T-cell (primary cell): ENCODE results near the gene NQO1. TPM values are rescaled to one million over a fixed set of nuclear protein-coding genes. Genes with fewer than 3 reads are reported as not detected.
"Not testable (repeated sequence)": the region's sequence is repeated elsewhere in the genome, so short reads cannot be mapped to it uniquely, and the experiment has no call there.

Experiments
- ATAC-seq, 4 experiments: fragments of 200-7000 bp in 3 of 4; fragments of 150-1000 bp in 1 of 4; cut with Tn5 transposase; replicated peaks in 1 of 4; 1 replicate in 3 of 4; 2 replicates in 1 of 4; pipeline ENCODE4 v1.10.0; 2021; ENCODE audit warnings: moderate library complexity in 3 of 4, mild to moderate bottlenecking in 2 of 4, moderate number of reproducible peaks in 1 of 4
- CTCF ChIA-PET, 2 donors: fragments of 300-600 bp; sonication (Branson Sonifier 250); formaldehyde crosslinking; loops; one replicate each; lab custom pipeline; 2022; ENCODE audit warnings: antibody characterized with exemption in 2 of 2; lab: Charles Lee
- POLR2A ChIA-PET, 2 donors: fragments of 300-600 bp; sonication (Branson Sonifier 250); formaldehyde crosslinking; loops; one replicate each; lab custom pipeline; 2022; ENCODE audit warnings: antibody characterized with exemption in 2 of 2; lab: Charles Lee
- DNase-seq, 35 experiments: peaks; one replicate each; pipeline versions ENCODE4 v3.0.0 to v3.0.0-alpha.2; 2013 to 2023
- H3K27ac ChIP-seq: one replicate; pipeline ENCODE4 v1.5.1; 2013; ENCODE audit warnings: low read length
- H3K27me3 ChIP-seq, 2 experiments: replicated peaks in 1 of 2; 1 replicate in 1 of 2; 2 replicates in 1 of 2; pipeline versions ENCODE4 v1.6.1 to v1.7.0; 2013; ENCODE audit warnings: low read length in 1 of 2, mixed read lengths in 1 of 2; ENCODE audit not compliant: control insufficient read depth in 2 of 2, insufficient read depth in 2 of 2; ENCODE audit errors: extremely low read depth in 1 of 2
- H3K36me3 ChIP-seq, 2 donors: 1 replicate in 1 of 2; 2 replicates in 1 of 2; pipeline versions ENCODE4 v1.6.1 to v1.7.0; 2013; ENCODE audit warnings: low read length in 1 of 2; ENCODE audit not compliant: control insufficient read depth in 2 of 2, insufficient read depth in 1 of 2; ENCODE audit errors: extremely low read depth in 1 of 2
- H3K4me1 ChIP-seq, 2 experiments: 1 replicate in 1 of 2; 2 replicates in 1 of 2; pipeline versions ENCODE4 v1.6.1 to v1.7.0; 2013; ENCODE audit warnings: low read length in 2 of 2, mixed read lengths in 1 of 2; ENCODE audit not compliant: insufficient read depth in 2 of 2, control insufficient read depth in 1 of 2; ENCODE audit errors: extremely low read depth in 1 of 2
- H3K4me3 ChIP-seq, 2 donors: 1 replicate in 1 of 2; 2 replicates in 1 of 2; pipeline versions ENCODE4 v1.5.1 to v1.7.0; 2013; ENCODE audit warnings: mild to moderate bottlenecking in 2 of 2, low read length in 1 of 2, moderate library complexity in 1 of 2; ENCODE audit not compliant: control insufficient read depth in 1 of 2; ENCODE audit errors: extremely low read depth in 1 of 2
- H3K9me3 ChIP-seq: 2 replicates; pipeline ENCODE4 v1.7.0; 2013
- H3K27ac Mint-ChIP-seq, 2 donors: one replicate each; pipeline ENCODE4 v1.8.0; 2020 to 2021; ENCODE audit warnings: mild to moderate bottlenecking in 2 of 2, mixed read lengths in 2 of 2
- H3K27me3 Mint-ChIP-seq, 2 donors: one replicate each; pipeline ENCODE4 v1.8.0; 2021 to 2022; ENCODE audit warnings: mixed read lengths in 2 of 2
- H3K36me3 Mint-ChIP-seq: one replicate; pipeline ENCODE4 v1.8.0; 2021; ENCODE audit warnings: mixed read lengths
- H3K4me1 Mint-ChIP-seq, 3 donors: one replicate each; pipeline ENCODE4 v1.8.0; 2020 to 2022; ENCODE audit warnings: mixed read lengths in 3 of 3, mild to moderate bottlenecking in 1 of 3
- H3K4me3 Mint-ChIP-seq, 3 donors: one replicate each; pipeline ENCODE4 v1.8.0; 2020 to 2022; ENCODE audit warnings: mild to moderate bottlenecking in 3 of 3, mixed read lengths in 3 of 3, moderate library complexity in 3 of 3
- H3K9me3 Mint-ChIP-seq, 3 donors: one replicate each; pipeline ENCODE4 v1.8.0; 2020 to 2022; ENCODE audit warnings: mixed read lengths in 3 of 3
- WGBS: methylation state at CpG from one replicate; pipeline ENCODE4 v1.1.5; 2013; ENCODE audit warnings: missing lambda C conversion rate; ENCODE audit not compliant: insufficient coverage; 5-methylcytosine and 5-hydroxymethylcytosine counted together
- total RNA-seq, 35 experiments: library from RNA in 6 of 35; stranded (reverse) in 6 of 35; fragments of 120-200 nt in 1 of 35; gene quantifications; one replicate each; pipeline versions ENCODE4 v1.2.1 to v1.2.4 and lab custom pipeline; 2013 to 2026

Gene NQO1
- total RNA-seq, 5 donors from 2014 or later (not counting 1 experiment from before 2014, with no cell fraction given) = 1.4 to 6.1 (median 4.1) TPM

GRCh38 chr16:69745232-69745612 lies 18.9 kb upstream of the NQO1 start:
- WGBS = 100% methylated on average over 3 of the region's 11 CpGs
- Mint-ChIP-seq H3K27me3 (no peaks in the 10 kb centered on the region), H3K27ac (no peak overlapping the region), H3K4me1 (peaks cover 0 to 5% (median 1%) of the 10 kb centered on the region in 3 donors), H3K9me3 (no peaks in the 10 kb centered on the region), H3K4me3 (no peak overlapping the region), H3K36me3 (peaks cover 60% of the 10 kb centered on the region)
- Histone ChIP-seq H3K27ac (no peak overlapping the region), H3K36me3 (peaks cover 35 to 90% of the 10 kb centered on the region in 2 donors), H3K27me3 (no peaks in the 10 kb centered on the region), H3K9me3 (no peaks in the 10 kb centered on the region), H3K4me3 (no peak overlapping the region), H3K4me1 (no peaks in the 10 kb centered on the region)
- ChIA-PET POLR2A (no interaction called here), CTCF (interaction anchor here in 1 of 2 donors (1.4 kb wide), 1 partner anchor 9 kb away, joined by 4 read pairs; the partner anchor contains the start of gene NOB1)
- DNase-seq = no peak
- ATAC-seq = no peak

GRCh38 chr16:69744363-69745231 lies 18.2 kb upstream of the NQO1 start:
- no peaks in the 10 kb centered on the region for H3K27me3 ChIP-seq
- H3K4me3 Mint-ChIP-seq = no peak overlapping the region
- ChIA-PET POLR2A (no interaction called here), CTCF (interaction anchor here in 1 of 2 donors (1.4 kb wide), 1 partner anchor 10 kb away, joined by 4 read pairs; the partner anchor contains the start of gene NOB1)
- H3K36me3 ChIP-seq = peaks cover 35 to 88% of the 10 kb centered on the region in 2 donors
- H3K27ac ChIP-seq = no peak overlapping the region
- DNase-seq (no peak), ATAC-seq (no peak)
- H3K4me3 ChIP-seq = no peak overlapping the region
- no peaks in the 10 kb centered on the region for H3K9me3 ChIP-seq
- H3K27me3 Mint-ChIP-seq = no peaks in the 10 kb centered on the region
- WGBS = 99% methylated on average over 29 of the region's 35 CpGs
- no peak overlapping the region for H3K27ac Mint-ChIP-seq
- no peaks in the 10 kb centered on the region for H3K9me3 Mint-ChIP-seq
- H3K4me1 ChIP-seq = no peaks in the 10 kb centered on the region
- H3K36me3 Mint-ChIP-seq = peaks cover 61% of the 10 kb centered on the region
- H3K4me1 Mint-ChIP-seq = peaks cover 0 to 5% (median 1%) of the 10 kb centered on the region in 3 donors

- peaks cover 0 to 5% (median 0%) of the 10 kb centered on the region in 3 donors for H3K4me1 Mint-ChIP-seq
- H3K27ac Mint-ChIP-seq = no peak overlapping the region
- no peaks in the 10 kb centered on the region for H3K27me3 Mint-ChIP-seq
- DNase-seq (no peak), ATAC-seq (no peak)
- H3K4me3 Mint-ChIP-seq = no peak overlapping the region
- no peaks in the 10 kb centered on the region for H3K4me1 ChIP-seq
- peaks cover 29 to 65% of the 10 kb centered on the region in 2 donors for H3K36me3 ChIP-seq
- WGBS = 96% methylated on average over 29 of the region's 41 CpGs
- H3K36me3 Mint-ChIP-seq = peaks cover 44% of the 10 kb centered on the region
- POLR2A ChIA-PET = no interaction called here
- no peaks in the 10 kb centered on the region for H3K9me3 ChIP-seq
- CTCF ChIA-PET = interaction anchor here in 1 of 2 donors (0.6 kb wide), 1 partner anchor 1886 kb away, joined by 4 read pairs; no protein-coding TSS in a partner anchor
- H3K4me3 ChIP-seq = no peak overlapping the region
- H3K9me3 Mint-ChIP-seq = no peaks in the 10 kb centered on the region
- no peaks in the 10 kb centered on the region for H3K27me3 ChIP-seq
- no peak overlapping the region for H3K27ac ChIP-seq
Observed at GRCh38 chr16:69741951-69742904, 15.9 kb upstream of the NQO1 start.

- ChIA-PET CTCF (interaction anchor here in 1 of 2 donors (1.1 kb wide), 1 partner anchor 13 kb away, joined by 3 read pairs; the partner anchor contains the start of gene NOB1), POLR2A (no interaction called here)
- DNase-seq = no peak
- Mint-ChIP-seq H3K9me3 (no peaks in the 10 kb centered on the region), H3K4me3 (no peak overlapping the region), H3K27ac (no peak overlapping the region), H3K4me1 (peaks cover 0 to 5% (median 0%) of the 10 kb centered on the region in 3 donors), H3K27me3 (no peaks in the 10 kb centered on the region), H3K36me3 (peaks cover 43% of the 10 kb centered on the region)
- Histone ChIP-seq H3K27ac (no peak overlapping the region), H3K9me3 (no peaks in the 10 kb centered on the region), H3K4me3 (no peak overlapping the region), H3K27me3 (no peaks in the 10 kb centered on the region), H3K36me3 (peaks cover 29 to 61% of the 10 kb centered on the region in 2 donors), H3K4me1 (no peaks in the 10 kb centered on the region)
- ATAC-seq = no peak
- WGBS = 86% methylated on average over 6 of the region's 8 CpGs
Observed at GRCh38 chr16:69741519-69741918, 15.2 kb upstream of the NQO1 start.

- Histone ChIP-seq H3K4me1 (peaks cover under 1 to 9% of the 10 kb centered on the region in 2 experiments), H3K36me3 (no peaks in the 10 kb centered on the region), H3K9me3 (no peaks in the 10 kb centered on the region), H3K4me3 (no peak overlapping the region), H3K27me3 (no peaks in the 10 kb centered on the region), H3K27ac (no peak overlapping the region)
- DNase-seq (no peak), ATAC-seq (no peak)
- no peaks in the 10 kb centered on the region for H3K36me3 Mint-ChIP-seq
- POLR2A ChIA-PET = interaction anchor here in 1 of 2 donors (1.2 kb wide), 1 partner anchor 23 kb away, joined by 7 read pairs; the partner anchor contains the start of gene NOB1
- no peaks in the 10 kb centered on the region for H3K9me3 Mint-ChIP-seq
- 80% methylated on average over 2 of the region's 6 CpGs for WGBS
- no peaks in the 10 kb centered on the region for H3K27me3 Mint-ChIP-seq
- H3K4me1 Mint-ChIP-seq = peaks cover 7 to 10% (median 8%) of the 10 kb centered on the region in 3 donors
- no peak overlapping the region for H3K27ac Mint-ChIP-seq
- H3K4me3 Mint-ChIP-seq = no peak overlapping the region
- CTCF ChIA-PET = no interaction called here
Observed at GRCh38 chr16:69732101-69732500, 5.7 kb upstream of the NQO1 start.

- H3K27ac Mint-ChIP-seq, H3K36me3 Mint-ChIP-seq, H3K27me3 Mint-ChIP-seq, H3K27me3 ChIP-seq, H3K4me3 ChIP-seq, ATAC-seq, H3K9me3 ChIP-seq, H3K4me3 Mint-ChIP-seq, CTCF ChIA-PET, DNase-seq, H3K36me3 ChIP-seq, H3K27ac ChIP-seq, H3K9me3 Mint-ChIP-seq: not testable (repeated sequence)
- H3K4me1 ChIP-seq = peaks cover 5 to 17% of the 10 kb centered on the region in 2 experiments
- WGBS = 100% methylated on average over 2 of the region's 5 CpGs
- peaks cover 15 to 18% (median 16%) of the 10 kb centered on the region in 3 donors for H3K4me1 Mint-ChIP-seq
- POLR2A ChIA-PET = interaction anchor here in 1 of 2 donors (1.2 kb wide), 1 partner anchor 23 kb away, joined by 7 read pairs; the partner anchor contains the start of gene NOB1
Observed at GRCh38 chr16:69731280-69731679, 4.9 kb upstream of the NQO1 start.
